GM13976 (cell line): ENCODE measurements around the gene PPP1R26.

Experiments
- DNase-seq: peaks from one replicate; pipeline ENCODE4 v3.0.0; 2012; ENCODE audit warnings: low spot score
- in situ Hi-C: fragments of 300-500 bp; cut with MboI; formaldehyde crosslinking; loops from one replicate; pipeline ENCODE4 v1.12.0; 2022; ENCODE audit warnings: low sequenced_read_pairs, mixed read lengths, inconsistent platforms; ENCODE audit not compliant: unreplicated experiment
- TF ChIP-seq, protein P1 (sequence below): IDR thresholded peaks from 2 replicates; pipeline ENCODE4 v1.5.1; 2012; ENCODE audit warnings: borderline replicate concordance, mild to moderate bottlenecking; ENCODE audit not compliant: insufficient read depth; ENCODE audit errors: extremely low read depth, missing control alignments, control extremely low read depth

Gene PPP1R26

GRCh38 chr9:135480071-135480939 lies 723 bp downstream of the PPP1R26 start:
- in situ Hi-C loops: no loop called here
- peak; percentile 62 for DNase-seq
- TF ChIP-seq, protein P1, sequence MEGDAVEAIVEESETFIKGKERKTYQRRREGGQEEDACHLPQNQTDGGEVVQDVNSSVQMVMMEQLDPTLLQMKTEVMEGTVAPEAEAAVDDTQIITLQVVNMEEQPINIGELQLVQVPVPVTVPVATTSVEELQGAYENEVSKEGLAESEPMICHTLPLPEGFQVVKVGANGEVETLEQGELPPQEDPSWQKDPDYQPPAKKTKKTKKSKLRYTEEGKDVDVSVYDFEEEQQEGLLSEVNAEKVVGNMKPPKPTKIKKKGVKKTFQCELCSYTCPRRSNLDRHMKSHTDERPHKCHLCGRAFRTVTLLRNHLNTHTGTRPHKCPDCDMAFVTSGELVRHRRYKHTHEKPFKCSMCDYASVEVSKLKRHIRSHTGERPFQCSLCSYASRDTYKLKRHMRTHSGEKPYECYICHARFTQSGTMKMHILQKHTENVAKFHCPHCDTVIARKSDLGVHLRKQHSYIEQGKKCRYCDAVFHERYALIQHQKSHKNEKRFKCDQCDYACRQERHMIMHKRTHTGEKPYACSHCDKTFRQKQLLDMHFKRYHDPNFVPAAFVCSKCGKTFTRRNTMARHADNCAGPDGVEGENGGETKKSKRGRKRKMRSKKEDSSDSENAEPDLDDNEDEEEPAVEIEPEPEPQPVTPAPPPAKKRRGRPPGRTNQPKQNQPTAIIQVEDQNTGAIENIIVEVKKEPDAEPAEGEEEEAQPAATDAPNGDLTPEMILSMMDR: no peak

DNA sequence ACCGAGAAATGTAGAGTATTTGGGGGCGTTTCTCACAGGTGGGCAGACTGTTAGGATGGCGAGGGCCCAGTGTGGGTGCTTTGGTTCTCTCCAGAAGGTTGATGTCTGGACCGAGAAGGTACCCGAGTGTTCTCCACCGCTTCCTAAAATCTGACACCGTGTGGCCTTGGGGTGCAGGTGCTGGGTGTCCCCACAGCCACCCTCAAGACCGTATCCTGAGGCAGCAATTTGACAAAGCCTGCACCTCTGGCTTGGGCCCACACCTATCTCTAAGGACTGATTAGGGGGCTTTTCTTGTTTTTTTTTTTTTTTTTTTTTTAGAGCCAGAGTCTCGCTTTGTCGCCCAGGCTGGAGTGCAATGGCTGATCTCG lies 1.3 kb downstream of the PPP1R26 start:
- in situ Hi-C loops: no loop called here
- TF ChIP-seq, protein P1: no peak
- no peak for DNase-seq

DNA sequence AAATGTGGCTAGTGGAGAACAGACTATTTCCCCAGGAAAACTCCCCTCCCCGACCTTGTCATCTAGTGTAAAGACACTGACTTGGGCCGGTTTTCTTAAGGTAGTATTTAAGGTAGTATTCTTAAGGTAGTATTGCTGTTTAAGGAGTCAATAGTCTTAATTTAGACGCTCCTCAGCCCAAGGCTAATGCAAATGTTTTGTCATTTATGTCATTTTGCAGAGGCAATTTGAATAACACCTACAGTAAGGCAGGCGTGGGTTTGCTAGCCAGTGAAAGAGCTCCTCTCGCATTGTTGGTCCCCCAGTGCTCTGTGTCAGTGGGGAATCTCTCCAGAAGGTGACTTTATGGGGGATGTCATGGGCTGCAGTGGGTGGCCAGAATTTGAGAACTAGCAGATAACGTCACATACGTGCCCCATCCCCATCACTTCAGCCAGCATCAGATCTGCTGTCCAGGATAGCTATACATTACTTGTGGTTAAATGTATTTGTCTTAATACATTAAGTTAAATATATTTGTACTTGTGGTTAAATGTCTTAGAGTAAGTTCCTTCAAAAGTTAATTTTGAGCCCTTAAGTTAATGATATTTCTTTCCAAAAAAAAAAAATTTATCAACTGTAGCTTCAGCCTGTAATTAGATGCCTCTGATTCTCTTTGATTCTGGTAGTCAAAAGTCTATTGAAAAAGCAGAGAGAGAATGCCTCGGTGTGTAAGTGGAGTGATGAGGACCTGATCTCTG lies 2.6 kb downstream of the PPP1R26 start:
- TF ChIP-seq, protein P1: no peak
- in situ Hi-C loops: no loop called here
- no peak for DNase-seq

- DNase-seq: no peak
- in situ Hi-C loops: no loop called here
- TF ChIP-seq, protein P1: no peak
Measured at GRCh38 chr9:135484460-135485277, 5.1 kb downstream of the PPP1R26 start.

GRCh38 chr9:135485385-135485784 lies 5.8 kb downstream of the PPP1R26 start:
- no peak for DNase-seq
- in situ Hi-C loops: no loop called here
- TF ChIP-seq, protein P1: no peak

DNA sequence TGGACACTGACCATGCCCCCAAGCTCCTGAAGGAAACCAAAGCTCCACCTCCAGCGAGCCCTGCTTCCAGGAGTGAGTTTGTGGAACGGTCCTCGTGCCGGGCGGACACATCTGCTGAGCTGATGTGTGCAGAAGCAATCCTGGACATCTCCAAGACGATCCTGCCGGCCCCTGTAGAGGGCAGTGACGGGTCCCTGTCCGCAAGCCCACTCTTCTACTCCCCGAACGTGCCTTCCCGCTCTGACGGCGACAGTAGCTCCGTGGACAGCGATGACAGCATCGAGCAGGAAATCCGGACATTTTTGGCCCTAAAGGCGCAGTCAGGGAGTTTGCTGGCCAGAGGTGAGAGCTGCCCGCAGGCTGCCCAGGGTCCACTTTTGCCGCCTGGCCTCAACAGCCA lies 6.2 kb downstream of the PPP1R26 start:
- TF ChIP-seq, protein P1: no peak
- no peak for DNase-seq
- in situ Hi-C loops: no loop called here
